ENCODE results near the gene NOSTRIN.

Gene NOSTRIN

GRCh38 chr2:168814046-168814445 is 11.6 kb downstream of the NOSTRIN start:
- TF ChIP-seq ZFX (IDR thresholded peaks at IDR 0.05), result no peak
- TF ChIP-seq CTCF (conservative IDR thresholded peaks at IDR 0.05), result no peak
- H3K27ac ChIP-seq, result no peak overlapping the region

GRCh38 chr2:168814939-168815907 is 12.8 kb downstream of the NOSTRIN start:
- TF ChIP-seq CTCF (conservative IDR thresholded peaks at IDR 0.05) (no peak), ZFX (IDR thresholded peaks at IDR 0.05) (no peak)
- H3K27ac ChIP-seq, result no peak overlapping the region

- H3K27ac ChIP-seq, result no peak overlapping the region
- TF ChIP-seq ZFX (IDR thresholded peaks at IDR 0.05), result no peak
- TF ChIP-seq CTCF (conservative IDR thresholded peaks at IDR 0.05), result no peak
Measured at GRCh38 chr2:168816369-168816768, 13.9 kb downstream of the NOSTRIN start.

GRCh38 chr2:168819050-168819715 is 16.7 kb downstream of the NOSTRIN start:
- TF ChIP-seq ZFX (IDR thresholded peaks at IDR 0.05) (no peak), CTCF (conservative IDR thresholded peaks at IDR 0.05) (no peak)

GRCh38 chr2:168819829-168820489 is 17.5 kb downstream of the NOSTRIN start:
- H3K27ac ChIP-seq, result no peak overlapping the region

More at GRCh38 chr2:168819050-168819715, 16.7 kb downstream of the NOSTRIN start:
- H3K27ac ChIP-seq, result no peak overlapping the region

GRCh38 chr2:168821577-168821976 is 19.1 kb downstream of the NOSTRIN start:
- no peak for TF ChIP-seq ZFX (IDR thresholded peaks at IDR 0.05)
- TF ChIP-seq CTCF (conservative IDR thresholded peaks at IDR 0.05), result no peak
- H3K27ac ChIP-seq, result no peak overlapping the region

More at GRCh38 chr2:168819829-168820489, 17.5 kb downstream of the NOSTRIN start:
- TF ChIP-seq CTCF (conservative IDR thresholded peaks at IDR 0.05), result no peak
- TF ChIP-seq ZFX (IDR thresholded peaks at IDR 0.05), result no peak

All from C4-2B (cell line).